ENCODE data around the gene ANKMY2.

ANKMY2 gene

DNA sequence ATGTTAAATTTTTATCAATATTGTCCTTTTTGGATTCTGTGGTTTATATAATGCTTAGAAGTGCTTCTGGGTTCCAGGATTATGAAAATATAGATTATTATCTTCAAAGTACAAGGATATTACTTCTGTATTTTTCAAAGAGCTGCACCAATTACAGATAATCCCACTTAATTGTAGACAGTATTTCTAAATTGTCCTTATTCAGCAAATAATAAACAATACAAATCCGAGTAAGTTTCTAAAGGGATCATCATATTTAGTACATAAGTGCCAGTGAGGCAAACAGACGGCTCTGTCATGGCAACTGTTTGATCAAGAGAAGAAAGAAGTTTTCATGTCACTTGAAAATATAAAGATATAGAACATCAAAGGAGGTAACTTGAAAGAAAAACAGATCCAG, 19.2 kb downstream of the ANKMY2 start:
- H3K36me3 ChIP-seq (ENCODE audit: insufficient read depth, low read length) = peaks cover 32% of the 10 kb centered on the region; the same call in 1 of the 2 replicates
- H4K20me1 ChIP-seq (ENCODE audit: insufficient read depth, low read length, poor library complexity, severe bottlenecking) = no peaks in the 10 kb centered on the region
- H3K9me2 ChIP-seq (replicated peaks; ENCODE audit: low read depth, low read length) = no peaks in the 10 kb centered on the region
- no peak overlapping the region for H3K4me3 ChIP-seq (ENCODE audit: low read length, poor library complexity, severe bottlenecking)
- H3K9ac ChIP-seq (ENCODE audit: low read depth, low read length, poor library complexity, severe bottlenecking) = no peak overlapping the region
- H3K9me3 ChIP-seq (ENCODE audit: insufficient read depth, low read depth, low read length) = no peaks in the 10 kb centered on the region
- H3K4me2 ChIP-seq (ENCODE audit: low read depth, low read length, poor library complexity, severe bottlenecking) = no peak overlapping the region
- H3F3A ChIP-seq (ENCODE audit: low read depth) = no peaks in the 10 kb centered on the region
- H2AFZ ChIP-seq (ENCODE audit: low read length) = no peak overlapping the region
- H3K27me3 ChIP-seq (ENCODE audit: insufficient read depth, low read length, poor library complexity, severe bottlenecking) = no peaks in the 10 kb centered on the region
- TF ChIP-seq CTCF (conservative IDR thresholded peaks at IDR 0.05; ENCODE audit: low read length) (no peak), EZH2phosphoT487 (IDR thresholded peaks at IDR 0.05; ENCODE audit: borderline replicate concordance) (no peak)
- H3K4me1 ChIP-seq (ENCODE audit: insufficient read depth, low read length, poor library complexity, severe bottlenecking) = no peaks in the 10 kb centered on the region
- H3K79me2 ChIP-seq (ENCODE audit: insufficient read depth, low read length) = no peaks in the 10 kb centered on the region

- Histone ChIP-seq H3K4me2 (ENCODE audit: low read depth, low read length, poor library complexity, severe bottlenecking) (no peak overlapping the region), H3K9me3 (ENCODE audit: insufficient read depth, low read depth, low read length) (no peaks in the 10 kb centered on the region), H3K4me1 (ENCODE audit: insufficient read depth, low read length, poor library complexity, severe bottlenecking) (no peaks in the 10 kb centered on the region), H3F3A (ENCODE audit: low read depth) (no peaks in the 10 kb centered on the region), H3K36me3 (ENCODE audit: insufficient read depth, low read length) (peaks cover 48% of the 10 kb centered on the region), H3K27me3 (ENCODE audit: insufficient read depth, low read length, poor library complexity, severe bottlenecking) (no peaks in the 10 kb centered on the region), H3K4me3 (ENCODE audit: low read length, poor library complexity, severe bottlenecking) (no peak overlapping the region), H4K20me1 (ENCODE audit: insufficient read depth, low read length, poor library complexity, severe bottlenecking) (no peaks in the 10 kb centered on the region), H3K9ac (ENCODE audit: low read depth, low read length, poor library complexity, severe bottlenecking) (no peak overlapping the region), H3K9me2 (replicated peaks; ENCODE audit: low read depth, low read length) (no peaks in the 10 kb centered on the region), H3K79me2 (ENCODE audit: insufficient read depth, low read length) (no peaks in the 10 kb centered on the region), H2AFZ (ENCODE audit: low read length) (no peak overlapping the region)
- no peak for TF ChIP-seq EZH2phosphoT487 (IDR thresholded peaks at IDR 0.05; ENCODE audit: borderline replicate concordance)
- TF ChIP-seq CTCF (conservative IDR thresholded peaks at IDR 0.05; ENCODE audit: low read length) = no peak
These were observed 25.6 kb downstream of the ANKMY2 start for GRCh38 chr7:16619979-16620408.

DNA sequence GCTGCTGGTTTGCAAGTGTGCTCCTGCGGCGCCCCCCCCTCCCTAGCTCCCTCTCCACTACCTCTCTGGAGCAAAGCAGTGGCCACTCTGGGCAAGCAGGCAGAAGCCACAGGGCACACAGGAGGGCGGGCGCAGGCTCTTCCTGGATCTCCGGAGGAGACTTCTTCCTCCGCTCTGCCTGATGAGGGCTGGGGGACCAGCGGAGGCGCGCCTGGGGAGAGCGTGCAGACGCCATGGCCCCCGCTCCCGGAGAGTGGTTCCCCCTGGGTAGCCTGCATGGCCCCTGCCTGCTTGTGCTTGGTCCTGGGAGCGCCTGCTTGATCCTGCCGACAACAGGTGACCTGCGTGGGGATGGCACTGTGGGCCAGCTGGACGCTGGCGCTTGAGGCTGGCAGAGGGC, 29.0 kb downstream of the ANKMY2 start:
- no peaks in the 10 kb centered on the region for H4K20me1 ChIP-seq (ENCODE audit: insufficient read depth, low read length, poor library complexity, severe bottlenecking)
- no peaks in the 10 kb centered on the region for H3K4me1 ChIP-seq (ENCODE audit: insufficient read depth, low read length, poor library complexity, severe bottlenecking)
- H3K4me2 ChIP-seq (ENCODE audit: low read depth, low read length, poor library complexity, severe bottlenecking) = no peak overlapping the region
- H3K9ac ChIP-seq (ENCODE audit: low read depth, low read length, poor library complexity, severe bottlenecking) = no peak overlapping the region
- H3K4me3 ChIP-seq (ENCODE audit: low read length, poor library complexity, severe bottlenecking) = no peak overlapping the region
- H3F3A ChIP-seq (ENCODE audit: low read depth) = no peaks in the 10 kb centered on the region
- H3K27me3 ChIP-seq (ENCODE audit: insufficient read depth, low read length, poor library complexity, severe bottlenecking) = no peaks in the 10 kb centered on the region
- TF ChIP-seq CTCF (conservative IDR thresholded peaks at IDR 0.05; ENCODE audit: low read length) (no peak), EZH2phosphoT487 (IDR thresholded peaks at IDR 0.05; ENCODE audit: borderline replicate concordance) (no peak)
- peaks cover 42% of the 10 kb centered on the region for H3K36me3 ChIP-seq (ENCODE audit: insufficient read depth, low read length)
- H2AFZ ChIP-seq (ENCODE audit: low read length) = no peak overlapping the region
- H3K9me2 ChIP-seq (replicated peaks; ENCODE audit: low read depth, low read length) = no peaks in the 10 kb centered on the region
- H3K79me2 ChIP-seq (ENCODE audit: insufficient read depth, low read length) = no peaks in the 10 kb centered on the region
- H3K9me3 ChIP-seq (ENCODE audit: insufficient read depth, low read depth, low read length) = no peaks in the 10 kb centered on the region
